IMR-90 (cell line): Measurements from ENCODE around the gene MIEF2. TPM values are rescaled to one million over a fixed set of nuclear protein-coding genes. Genes with fewer than 3 reads are reported as not detected.

Experiments used
- ATAC-seq: fragments of 200-7000 bp; cut with Tn5 transposase; 2 replicates; pipeline ENCODE4 v1.9.1; 2020; ENCODE audit warnings: low read depth, mild to moderate bottlenecking, moderate library complexity
- BruUV-seq: library from RNA; stranded (reverse); fragments of 400-500 nt; replicated peaks from 2 replicates; lab custom pipeline; 2021; lab: Mats Ljungman, UMichigan
- CTCF ChIA-PET: fragments of 300-600 bp; formaldehyde crosslinking; extraction: SDS; loops from one replicate; lab custom pipeline; 2021; ENCODE audit warnings: antibody characterized with exemption; lab: Yijun Ruan, JAX
- POLR2A ChIA-PET: fragments of 300-600 bp; sonication (Branson Sonifier 250); formaldehyde crosslinking; loops from one replicate; lab custom pipeline; 2022; ENCODE audit warnings: antibody characterized with exemption; ENCODE audit not compliant: unreplicated experiment; lab: Charles Lee
- DNase-seq: peaks from one replicate; pipeline ENCODE4 v3.0.0; 2013
- H2AFZ ChIP-seq: replicated peaks from 2 replicates; pipeline ENCODE3; 2013; ENCODE audit warnings: low read length, mild to moderate bottlenecking; ENCODE audit not compliant: poor library complexity
- H2AK5ac ChIP-seq: 2 replicates; pipeline ENCODE4 v1.6.1; 2013; ENCODE audit warnings: low read depth, low read length, inconsistent platforms
- H2AK9ac ChIP-seq: replicated peaks from 2 replicates; pipeline ENCODE3; 2013; ENCODE audit warnings: mild to moderate bottlenecking, low read depth, low read length, moderate library complexity; ENCODE audit not compliant: poor library complexity
- H2BK120ac ChIP-seq: 2 replicates; pipeline ENCODE4 v1.6.1; 2013; ENCODE audit warnings: low read depth, low read length, inconsistent platforms
- H2BK15ac ChIP-seq: 3 replicates; pipeline ENCODE4 v1.6.1; 2013; ENCODE audit warnings: low read depth, low read length, inconsistent platforms
- H2BK20ac ChIP-seq: 2 replicates; pipeline ENCODE4 v1.6.1; 2013; ENCODE audit warnings: low read depth, mild to moderate bottlenecking, inconsistent platforms, low read length, moderate library complexity
- H2BK5ac ChIP-seq: 2 replicates; pipeline ENCODE4 v1.6.1; 2013; ENCODE audit warnings: mild to moderate bottlenecking, low read depth, low read length, inconsistent platforms; ENCODE audit not compliant: poor library complexity, severe bottlenecking
- H3K14ac ChIP-seq: replicated peaks from 2 replicates; pipeline ENCODE4 v1.6.1; 2013; ENCODE audit warnings: low read depth, low read length, inconsistent platforms
- H3K18ac ChIP-seq: 2 replicates; pipeline ENCODE4 v1.6.1; 2013; ENCODE audit warnings: low read depth, low read length, control low read depth
- H3K23ac ChIP-seq: 2 replicates; pipeline ENCODE4 v1.6.1; 2013; ENCODE audit warnings: low read depth, low read length, inconsistent platforms
- H3K27ac ChIP-seq: 2 replicates; pipeline ENCODE4 v1.5.1; 2013; ENCODE audit warnings: mild to moderate bottlenecking, control low read depth, low read length; ENCODE audit not compliant: insufficient read depth
- H3K27me3 ChIP-seq: 2 replicates; pipeline ENCODE4 v1.6.1; 2013; ENCODE audit warnings: low read length; ENCODE audit not compliant: control insufficient read depth, insufficient read depth
- H3K36me3 ChIP-seq: 2 replicates; pipeline ENCODE4 v1.6.1; 2013; ENCODE audit warnings: low read length, mixed read lengths; ENCODE audit not compliant: control insufficient read depth, insufficient read depth
- H3K4ac ChIP-seq: 2 replicates; pipeline ENCODE4 v1.6.1; 2013; ENCODE audit warnings: low read depth, low read length, inconsistent platforms
- H3K4me1 ChIP-seq: 2 replicates; pipeline ENCODE4 v1.6.1; 2013; ENCODE audit warnings: low read length, mixed read lengths; ENCODE audit not compliant: control insufficient read depth, insufficient read depth
- H3K4me2 ChIP-seq: 2 replicates; pipeline ENCODE4 v1.6.1; 2013; ENCODE audit warnings: low read depth, mild to moderate bottlenecking, control low read depth, low read length, moderate library complexity
- H3K4me3 ChIP-seq: 2 replicates; pipeline ENCODE4 v1.5.1; 2013; ENCODE audit warnings: low read depth, mild to moderate bottlenecking, control low read depth, low read length, moderate library complexity; ENCODE audit not compliant: insufficient read depth
- H3K56ac ChIP-seq: 2 replicates; pipeline ENCODE4 v1.6.1; 2013; ENCODE audit warnings: low read length, inconsistent platforms; ENCODE audit not compliant: insufficient read depth; ENCODE audit errors: extremely low read depth
- H3K79me1 ChIP-seq, 2 experiments: 2 replicates each; pipeline ENCODE4 v1.6.1; 2013; ENCODE audit warnings: low read length in 2 of 2, inconsistent platforms in 1 of 2, low read depth in 1 of 2
- H3K9ac ChIP-seq: 2 replicates; pipeline ENCODE4 v1.6.1; 2013; ENCODE audit warnings: low read depth, low read length, control low read depth
- H3K9me1 ChIP-seq: 2 replicates; pipeline ENCODE4 v1.6.1; 2013; ENCODE audit warnings: low read length, inconsistent platforms; ENCODE audit not compliant: insufficient read depth
- H3K9me3 ChIP-seq: 2 replicates; pipeline ENCODE4 v1.6.1; 2013; ENCODE audit warnings: low read length; ENCODE audit not compliant: control insufficient read depth, insufficient read depth
- H4K20me1 ChIP-seq: 2 replicates; pipeline ENCODE4 v1.6.1; 2013; ENCODE audit warnings: low read length, inconsistent platforms; ENCODE audit not compliant: insufficient read depth
- H4K5ac ChIP-seq: 2 replicates; pipeline ENCODE4 v1.6.1; 2013; ENCODE audit warnings: mild to moderate bottlenecking, low read depth, low read length, control low read depth
- H4K8ac ChIP-seq, 2 experiments: 2 replicates each; pipeline ENCODE4 v1.6.1; 2013; ENCODE audit warnings: low read depth in 2 of 2, low read length in 2 of 2, control low read depth in 1 of 2, inconsistent platforms in 1 of 2
- H4K91ac ChIP-seq: 2 replicates; pipeline ENCODE4 v1.6.1; 2013; ENCODE audit warnings: low read depth, low read length, inconsistent platforms; ENCODE audit not compliant: insufficient read depth
- BHLHE40 ChIP-seq: fragments of 150-350 bp; IDR thresholded peaks from 2 replicates; pipeline ENCODE4 v1.6.1; 2016; ENCODE audit warnings: mild to moderate bottlenecking, low read depth, low read length
- CEBPB ChIP-seq: IDR thresholded peaks from 2 replicates; pipeline ENCODE4 v1.6.1; 2012; ENCODE audit warnings: low read depth, low read length, improper control_type of control experiment
- CHD1 ChIP-seq: IDR thresholded peaks from 2 replicates; pipeline ENCODE4 v1.6.1; 2012; ENCODE audit warnings: low read depth, low read length, improper control_type of control experiment
- FOS ChIP-seq: fragments of 150-350 bp; IDR thresholded peaks from 2 replicates; pipeline ENCODE4 v1.6.1; 2016; ENCODE audit warnings: low read depth, low read length
- MAZ ChIP-seq: IDR thresholded peaks from 2 replicates; pipeline ENCODE4 v1.6.1; 2012; ENCODE audit warnings: low read depth, mild to moderate bottlenecking, low read length, improper control_type of control experiment, moderate library complexity, borderline replicate concordance
- MXI1 ChIP-seq: IDR thresholded peaks from 2 replicates; pipeline ENCODE4 v1.6.1; 2012; ENCODE audit warnings: low read depth, mild to moderate bottlenecking, low read length, moderate library complexity, borderline replicate concordance
- NFE2L2 ChIP-seq: fragments of 150-350 bp; IDR thresholded peaks from 2 replicates; pipeline ENCODE4 v1.6.1; 2016; ENCODE audit warnings: low read depth, mild to moderate bottlenecking, low read length
- POLR2A ChIP-seq: IDR thresholded peaks from 2 replicates; pipeline ENCODE4 v1.6.1; 2012; ENCODE audit warnings: mild to moderate bottlenecking, low read depth, low read length
- RAD21 ChIP-seq: IDR thresholded peaks from 2 replicates; pipeline ENCODE4 v1.6.1; 2012; ENCODE audit warnings: low read length, improper control_type of control experiment
- RCOR1 ChIP-seq: IDR thresholded peaks from 2 replicates; pipeline ENCODE4 v1.6.1; 2012; ENCODE audit warnings: mild to moderate bottlenecking, low read length, improper control_type of control experiment; ENCODE audit not compliant: insufficient replicate concordance
- RFX5 ChIP-seq: IDR thresholded peaks from 2 replicates; pipeline ENCODE4 v1.8.0; 2012; ENCODE audit warnings: low read depth, mild to moderate bottlenecking, low read length, moderate library complexity
- SMC3 ChIP-seq: fragments of 150-350 bp; IDR thresholded peaks from 2 replicates; pipeline ENCODE4 v1.6.1; 2016; ENCODE audit warnings: low read depth, mild to moderate bottlenecking, antibody characterized with exemption, low read length, moderate library complexity
- WGBS, 2 experiments: methylation state at CpG; one replicate each; pipeline versions ENCODE4 v1.1.5 to v1.1.7; 2013; ENCODE audit warnings: missing lambda C conversion rate in 2 of 2; ENCODE audit not compliant: insufficient read length in 1 of 2; ENCODE audit errors: extremely low coverage in 2 of 2; 5-methylcytosine and 5-hydroxymethylcytosine counted together
- dilution Hi-C: fragments of 300-500 bp; cut with HindIII; formaldehyde crosslinking; loops from one replicate; pipeline ENCODE4 v1.14.3; 2018; ENCODE audit warnings: low sequenced_read_pairs; ENCODE audit not compliant: unreplicated experiment
- in situ Hi-C: fragments of 300-500 bp; cut with MboI; formaldehyde crosslinking; loops from 3 replicates; pipeline ENCODE4 v1.14.3; 2019; ENCODE audit warnings: low sequenced_read_pairs, inconsistent platforms, mixed read lengths
- intact Hi-C: fragments of 100-400 bp; cut with micrococcal nuclease; formaldehyde crosslinking; loops from 2 replicates; pipeline ENCODE4 v1.10.0; 2022
- polyA plus RNA-seq, 3 experiments: library from polyadenylated mRNA; depleted of rRNA; stranded (reverse); fragments of >200 nt; gene quantifications; 2 replicates each; pipeline ENCODE4 v1.2.3, GENCODE V29; 2012; ENCODE audit warnings: low replicate concordance in 1 of 3
- total RNA-seq: library from RNA; depleted of rRNA; stranded (reverse); fragments of >200 nt; gene quantifications from 2 replicates; pipeline ENCODE4 v1.2.3, GENCODE V29; 2012
- TF ChIP-seq, protein P1 (sequence below): fragments of 150-350 bp; IDR thresholded peaks from 2 replicates; pipeline ENCODE4 v1.6.1; 2017; ENCODE audit warnings: mild to moderate bottlenecking, antibody characterized with exemption, low read length, low read depth
- TF ChIP-seq, protein P2 (sequence below): conservative IDR thresholded peaks from 2 replicates; pipeline ENCODE4 v1.5.1; 2012; ENCODE audit warnings: mild to moderate bottlenecking, low read depth, low read length, improper control_type of control experiment

MIEF2 gene
- total and polyA plus RNA-seq, 2 of the 4 experiments (the other 2 are of a cell fraction), result 9.1 to 26.6 TPM

DNA sequence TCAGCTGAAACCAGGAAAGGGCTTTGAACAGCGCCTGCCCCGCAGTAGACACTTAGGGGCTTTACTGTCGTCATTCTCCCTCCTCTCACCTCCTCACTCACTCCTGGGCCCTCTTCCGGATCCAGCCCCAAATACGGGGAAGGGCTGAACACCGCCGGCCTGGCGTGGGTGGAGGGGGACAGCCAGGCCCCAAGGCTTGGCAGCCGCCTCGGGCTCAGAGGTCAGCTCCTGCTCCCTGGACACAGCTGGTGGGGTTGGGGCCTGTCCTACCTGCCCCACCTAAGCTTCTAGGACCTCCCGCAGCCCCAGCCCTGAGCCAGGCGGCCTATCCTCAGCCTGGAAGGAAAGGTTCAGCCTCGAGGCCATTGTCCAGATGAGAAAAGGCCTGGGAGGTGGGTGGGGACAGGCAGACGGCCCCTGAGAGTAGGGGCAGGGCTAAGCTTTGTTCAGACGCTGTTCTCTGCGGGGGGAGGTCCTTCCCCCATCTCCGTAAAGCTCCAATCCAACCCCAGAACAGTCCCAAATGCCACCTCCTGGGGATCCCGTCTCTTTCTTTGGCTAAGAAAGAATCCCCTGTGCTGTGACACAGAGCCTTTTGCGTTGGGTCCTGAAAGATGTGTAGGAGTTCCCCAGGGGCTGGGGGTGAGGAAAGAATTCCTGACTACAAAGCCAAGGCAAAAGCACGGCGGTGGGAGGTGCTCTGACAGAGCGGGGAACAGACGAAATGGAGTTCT is 35.9 kb upstream of the MIEF2 start:
- peak overlapping the region; percentile 63; the same call in 1 of the 3 replicates for H2BK15ac ChIP-seq
- peak overlapping the region; percentile 66; the same call in 1 of the 2 replicates for H3K9ac ChIP-seq
- H2BK5ac ChIP-seq, result peak overlapping the region; percentile 52
- in situ Hi-C loops, result no loop called here
- H3K4ac ChIP-seq, result peak overlapping the region; percentile 87
- peak overlapping the region; percentile 71 for H3K27ac ChIP-seq
- ChIA-PET CTCF (interaction anchor here (0.6 kb wide), 1 partner anchor 100 kb away, joined by 3 read pairs; no protein-coding TSS in a partner anchor), POLR2A (interaction anchor here (1.3 kb wide), 1 partner anchor 41 kb away, joined by 3 read pairs; the partner anchor contains the start of gene ALKBH5)
- peak overlapping the region; percentile 97 for H2AK9ac ChIP-seq
- peak overlapping the region; percentile 66; the same call in 1 of the 2 replicates for H3K18ac ChIP-seq
- peaks cover 16 to 41% of the 10 kb centered on the region in 2 experiments for H3K79me1 ChIP-seq
- peak overlapping the region; percentile 95 to 98 for H4K8ac ChIP-seq
- ATAC-seq, result peak; percentile 5
- H2BK120ac ChIP-seq, result peak overlapping the region; percentile 82; the same call in 1 of the 2 replicates
- intact Hi-C loops, result loop anchor here (2.0 kb wide), 1 partner anchor 34 kb away; the partner anchor contains the start of gene FLII
- H3K27me3 ChIP-seq, result no peaks in the 10 kb centered on the region
- H3K4me1 ChIP-seq, result peaks cover 23% of the 10 kb centered on the region
- DNase-seq, result peak; percentile 29
- peak overlapping the region; percentile 92 for H4K5ac ChIP-seq
- H3K9me1 ChIP-seq, result peaks cover 25% of the 10 kb centered on the region
- H2BK20ac ChIP-seq, result peak overlapping the region; percentile 46; the same call in 1 of the 2 replicates
- H3K36me3 ChIP-seq, result no peaks in the 10 kb centered on the region
- H4K91ac ChIP-seq, result peak overlapping the region; percentile 77
- BruUV-seq, result no TSS peak
- peak overlapping the region; percentile 90 for H3K14ac ChIP-seq
- WGBS, 2 experiments, result 38% methylated on average over 5 of the region's 23 CpGs; no CpG with 5 or more reads in 1 of the 2 experiments
- H3K4me3 ChIP-seq, result peak overlapping the region; percentile 37; the same call in 1 of the 2 replicates
- H2AK5ac ChIP-seq, result peak overlapping the region; percentile 83; the same call in 1 of the 2 replicates
- dilution Hi-C loops, result no loop called here
- H3K23ac ChIP-seq, result peak overlapping the region; percentile 82
- no peaks in the 10 kb centered on the region for H3K9me3 ChIP-seq
- H4K20me1 ChIP-seq, result peaks cover 29% of the 10 kb centered on the region
- peak overlapping the region; percentile 96 for H2AFZ ChIP-seq
- peak overlapping the region; percentile 95 for H3K4me2 ChIP-seq
- H3K56ac ChIP-seq, result no peak overlapping the region
- no peak for TF ChIP-seq BHLHE40
- no peak for TF ChIP-seq POLR2A
- no peak for TF ChIP-seq CEBPB
- TF ChIP-seq MXI1, result no peak
- TF ChIP-seq FOS, result no peak
- TF ChIP-seq CHD1, result no peak
- TF ChIP-seq, protein P1, sequence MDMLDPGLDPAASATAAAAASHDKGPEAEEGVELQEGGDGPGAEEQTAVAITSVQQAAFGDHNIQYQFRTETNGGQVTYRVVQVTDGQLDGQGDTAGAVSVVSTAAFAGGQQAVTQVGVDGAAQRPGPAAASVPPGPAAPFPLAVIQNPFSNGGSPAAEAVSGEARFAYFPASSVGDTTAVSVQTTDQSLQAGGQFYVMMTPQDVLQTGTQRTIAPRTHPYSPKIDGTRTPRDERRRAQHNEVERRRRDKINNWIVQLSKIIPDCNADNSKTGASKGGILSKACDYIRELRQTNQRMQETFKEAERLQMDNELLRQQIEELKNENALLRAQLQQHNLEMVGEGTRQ, result no peak
- TF ChIP-seq RFX5, result no peak
- TF ChIP-seq, protein P2, sequence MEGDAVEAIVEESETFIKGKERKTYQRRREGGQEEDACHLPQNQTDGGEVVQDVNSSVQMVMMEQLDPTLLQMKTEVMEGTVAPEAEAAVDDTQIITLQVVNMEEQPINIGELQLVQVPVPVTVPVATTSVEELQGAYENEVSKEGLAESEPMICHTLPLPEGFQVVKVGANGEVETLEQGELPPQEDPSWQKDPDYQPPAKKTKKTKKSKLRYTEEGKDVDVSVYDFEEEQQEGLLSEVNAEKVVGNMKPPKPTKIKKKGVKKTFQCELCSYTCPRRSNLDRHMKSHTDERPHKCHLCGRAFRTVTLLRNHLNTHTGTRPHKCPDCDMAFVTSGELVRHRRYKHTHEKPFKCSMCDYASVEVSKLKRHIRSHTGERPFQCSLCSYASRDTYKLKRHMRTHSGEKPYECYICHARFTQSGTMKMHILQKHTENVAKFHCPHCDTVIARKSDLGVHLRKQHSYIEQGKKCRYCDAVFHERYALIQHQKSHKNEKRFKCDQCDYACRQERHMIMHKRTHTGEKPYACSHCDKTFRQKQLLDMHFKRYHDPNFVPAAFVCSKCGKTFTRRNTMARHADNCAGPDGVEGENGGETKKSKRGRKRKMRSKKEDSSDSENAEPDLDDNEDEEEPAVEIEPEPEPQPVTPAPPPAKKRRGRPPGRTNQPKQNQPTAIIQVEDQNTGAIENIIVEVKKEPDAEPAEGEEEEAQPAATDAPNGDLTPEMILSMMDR, result no peak
- TF ChIP-seq SMC3, result no peak
- TF ChIP-seq RCOR1, result no peak
- no peak for TF ChIP-seq RAD21
- no peak for TF ChIP-seq MAZ
- no peak for TF ChIP-seq NFE2L2
